Fibroblast of the conjunctiva (primary cell): ENCODE measurements around the gene DIRAS3.
"Not testable (repeated sequence)": the region's sequence is repeated elsewhere in the genome, so short reads cannot be mapped to it uniquely, and the experiment has no call there.

Experiments used
- DNase-seq: peaks from one replicate; pipeline ENCODE4 v3.0.0-alpha.2; 2010; ENCODE audit warnings: low read depth

DIRAS3 gene

GRCh38 chr1:68024635-68025338 lies 25.6 kb downstream of the DIRAS3 start:
- DNase-seq, result no peak

GRCh38 chr1:68016381-68016780 lies 34.0 kb downstream of the DIRAS3 start:
- peak; percentile 23 for DNase-seq

- DNase-seq, result no peak
Measured at GRCh38 chr1:68015971-68016370, 34.5 kb downstream of the DIRAS3 start.

GRCh38 chr1:68015369-68015768 lies 35.1 kb downstream of the DIRAS3 start:
- DNase-seq, result no peak

- no peak for DNase-seq
Measured at GRCh38 chr1:68013351-68013750, 37.1 kb downstream of the DIRAS3 start.

- no peak for DNase-seq
Measured at GRCh38 chr1:68011657-68012375, 38.6 kb downstream of the DIRAS3 start.

GRCh38 chr1:68010543-68010942 lies 39.9 kb downstream of the DIRAS3 start:
- no peak for DNase-seq

GRCh38 chr1:68010090-68010489 lies 40.3 kb downstream of the DIRAS3 start:
- DNase-seq, result peak; percentile 17

GRCh38 chr1:68003626-68004025 lies 46.8 kb downstream of the DIRAS3 start:
- DNase-seq, result not testable (repeated sequence)

- no peak for DNase-seq
Measured at GRCh38 chr1:68000191-68000590, 50.2 kb downstream of the DIRAS3 start.

- DNase-seq, result no peak
Measured at GRCh38 chr1:67997746-67998145, 52.7 kb downstream of the DIRAS3 start.
